ENCODE measurements around the gene ANKFN1.

The ANKFN1 gene

DNA sequence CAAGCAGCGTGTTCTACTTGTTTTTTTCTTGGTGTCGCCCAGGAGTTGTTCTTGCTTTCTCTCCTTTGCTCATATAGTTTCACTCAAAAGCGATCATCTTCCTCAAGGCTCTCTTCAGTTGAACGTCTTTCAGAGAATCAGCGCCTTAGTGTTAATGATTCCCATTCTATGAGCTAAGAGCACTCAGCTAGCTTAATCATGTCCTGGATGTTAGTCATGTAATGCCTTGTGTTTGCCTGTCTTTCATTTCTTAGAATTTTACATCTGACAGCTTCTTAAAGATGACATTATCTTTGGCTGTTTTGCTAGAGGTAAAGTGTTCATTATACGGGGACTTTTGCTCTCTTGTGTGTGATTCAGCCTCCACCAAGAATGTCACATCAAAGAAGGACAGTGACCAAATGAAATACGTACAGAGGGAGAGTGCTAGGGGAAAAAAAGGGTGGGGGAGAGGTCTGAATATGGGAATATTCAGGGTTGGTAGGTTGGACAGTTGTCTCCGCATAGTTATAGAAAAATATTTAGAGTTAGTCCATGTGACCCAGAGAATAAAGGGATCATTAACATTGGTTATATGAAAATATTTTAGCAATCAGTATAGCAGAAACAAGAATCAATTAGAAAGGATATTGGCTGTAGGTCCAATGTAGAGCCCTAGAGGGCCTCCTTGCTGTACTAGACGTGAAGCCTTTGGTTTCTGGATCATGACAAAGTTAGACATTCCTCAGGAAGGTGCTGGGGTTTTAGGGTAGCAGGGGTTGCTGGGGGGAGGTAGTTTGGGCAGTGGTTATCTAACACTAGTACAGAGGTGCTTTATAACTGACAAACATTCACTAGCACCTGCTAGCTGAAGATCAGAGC, 31.9 kb upstream of the ANKFN1 start:
- H3K36me3 ChIP-seq (ENCODE audit: control insufficient read depth, insufficient read depth, low read length): no peaks in the 10 kb centered on the region
- no peak overlapping the region for H3K27ac ChIP-seq (ENCODE audit: insufficient read depth, low read depth, low read length, poor library complexity, severe bottlenecking)
- no peak overlapping the region for H3K4me3 ChIP-seq (ENCODE audit: insufficient read depth, low read depth, low read length)
- H3K4me1 ChIP-seq (ENCODE audit: control insufficient read depth, insufficient read depth, low read length): no peaks in the 10 kb centered on the region
- H3K9me3 ChIP-seq (ENCODE audit: control insufficient read depth, low read length): no peaks in the 10 kb centered on the region
- WGBS, 2 experiments: 92% methylated on average over 9 of the region's 9 CpGs
- no peaks in the 10 kb centered on the region for H3K27me3 ChIP-seq (ENCODE audit: control insufficient read depth, insufficient read depth, low read length, poor library complexity, severe bottlenecking)

- Histone ChIP-seq H3K27me3 (ENCODE audit: control insufficient read depth, insufficient read depth, low read length, poor library complexity, severe bottlenecking) (no peaks in the 10 kb centered on the region), H3K4me3 (ENCODE audit: insufficient read depth, low read depth, low read length) (no peak overlapping the region), H3K9me3 (ENCODE audit: control insufficient read depth, low read length) (no peaks in the 10 kb centered on the region), H3K27ac (ENCODE audit: insufficient read depth, low read depth, low read length, poor library complexity, severe bottlenecking) (no peak overlapping the region), H3K4me1 (ENCODE audit: control insufficient read depth, insufficient read depth, low read length) (peaks cover 9% of the 10 kb centered on the region), H3K36me3 (ENCODE audit: control insufficient read depth, insufficient read depth, low read length) (no peaks in the 10 kb centered on the region)
- WGBS, 2 experiments: 70 to 73% methylated on average over 13 to 14 of the region's 14 CpGs
Observed at GRCh38 chr17:56125830-56126819, 27.1 kb upstream of the ANKFN1 start.

DNA sequence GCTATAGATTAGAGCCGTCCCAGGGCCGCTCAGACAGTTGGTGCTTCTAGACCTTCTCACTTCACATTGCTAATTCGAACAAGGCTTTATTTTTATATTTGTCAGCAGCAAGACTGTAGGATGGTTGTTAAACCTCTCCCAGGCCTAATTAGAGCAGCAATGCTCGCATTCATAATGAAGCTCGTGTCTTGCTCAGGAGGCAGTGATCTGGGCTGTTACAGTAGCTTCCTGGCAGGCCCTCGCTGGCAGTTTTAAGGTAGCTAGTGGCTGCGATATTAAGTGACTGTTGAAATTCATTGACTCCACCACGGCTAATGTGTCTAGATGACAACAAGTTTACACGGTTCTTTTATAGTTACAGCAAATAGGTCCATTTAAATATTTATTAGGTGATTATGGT, 23.2 kb upstream of the ANKFN1 start:
- H3K4me1 ChIP-seq (ENCODE audit: control insufficient read depth, insufficient read depth, low read length): peaks cover 9% of the 10 kb centered on the region
- no peaks in the 10 kb centered on the region for H3K27me3 ChIP-seq (ENCODE audit: control insufficient read depth, insufficient read depth, low read length, poor library complexity, severe bottlenecking)
- H3K9me3 ChIP-seq (ENCODE audit: control insufficient read depth, low read length): no peaks in the 10 kb centered on the region
- H3K36me3 ChIP-seq (ENCODE audit: control insufficient read depth, insufficient read depth, low read length): no peaks in the 10 kb centered on the region
- WGBS, 2 experiments: 79 to 80% methylated on average over 9 of the region's 9 CpGs
- no peak overlapping the region for H3K4me3 ChIP-seq (ENCODE audit: insufficient read depth, low read depth, low read length)
- no peak overlapping the region for H3K27ac ChIP-seq (ENCODE audit: insufficient read depth, low read depth, low read length, poor library complexity, severe bottlenecking)

- Histone ChIP-seq H3K4me1 (ENCODE audit: control insufficient read depth, insufficient read depth, low read length) (peaks cover 9% of the 10 kb centered on the region), H3K4me3 (ENCODE audit: insufficient read depth, low read depth, low read length) (no peak overlapping the region), H3K9me3 (ENCODE audit: control insufficient read depth, low read length) (no peaks in the 10 kb centered on the region), H3K27me3 (ENCODE audit: control insufficient read depth, insufficient read depth, low read length, poor library complexity, severe bottlenecking) (no peaks in the 10 kb centered on the region), H3K27ac (ENCODE audit: insufficient read depth, low read depth, low read length, poor library complexity, severe bottlenecking) (no peak overlapping the region), H3K36me3 (ENCODE audit: control insufficient read depth, insufficient read depth, low read length) (no peaks in the 10 kb centered on the region)
- WGBS, 2 experiments: 80 to 91% methylated on average over 1 of the region's 1 CpG
Observed at GRCh38 chr17:56130631-56131030, 22.6 kb upstream of the ANKFN1 start.

GRCh38 chr17:56131431-56131830, 21.8 kb upstream of the ANKFN1 start:
- peaks cover 9% of the 10 kb centered on the region for H3K4me1 ChIP-seq (ENCODE audit: control insufficient read depth, insufficient read depth, low read length)
- no peak overlapping the region for H3K4me3 ChIP-seq (ENCODE audit: insufficient read depth, low read depth, low read length)
- no peaks in the 10 kb centered on the region for H3K9me3 ChIP-seq (ENCODE audit: control insufficient read depth, low read length)
- no peaks in the 10 kb centered on the region for H3K36me3 ChIP-seq (ENCODE audit: control insufficient read depth, insufficient read depth, low read length)
- H3K27ac ChIP-seq (ENCODE audit: insufficient read depth, low read depth, low read length, poor library complexity, severe bottlenecking): no peak overlapping the region
- no peaks in the 10 kb centered on the region for H3K27me3 ChIP-seq (ENCODE audit: control insufficient read depth, insufficient read depth, low read length, poor library complexity, severe bottlenecking)
- WGBS, 2 experiments: 96 to 98% methylated on average over 3 of the region's 3 CpGs

DNA sequence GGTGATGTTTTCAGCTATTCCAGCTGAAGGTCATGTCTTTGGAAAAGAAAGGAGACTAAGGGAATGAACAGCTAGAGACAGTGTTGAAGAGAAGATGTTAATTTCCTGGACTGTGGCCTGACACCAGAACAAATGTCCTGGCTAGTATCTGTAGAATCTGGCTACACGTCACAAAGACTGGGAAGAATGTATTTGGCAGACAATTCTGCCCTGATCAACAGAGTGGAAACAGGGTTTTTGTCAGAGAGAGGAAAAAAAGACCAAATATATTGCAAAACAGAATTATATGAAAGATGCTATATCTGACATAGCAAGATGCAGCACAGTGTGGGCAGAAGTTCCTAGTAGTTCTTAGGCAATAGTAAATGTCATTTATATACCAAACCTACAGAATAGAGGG, 17.0 kb upstream of the ANKFN1 start:
- 93 to 96% methylated on average over 1 of the region's 1 CpG for WGBS, 2 experiments
- no peaks in the 10 kb centered on the region for H3K9me3 ChIP-seq (ENCODE audit: control insufficient read depth, low read length)
- H3K27me3 ChIP-seq (ENCODE audit: control insufficient read depth, insufficient read depth, low read length, poor library complexity, severe bottlenecking): no peaks in the 10 kb centered on the region

GRCh38 chr17:56141046-56141839, 12.0 kb upstream of the ANKFN1 start:
- WGBS, 2 experiments: 93 to 95% methylated on average over 7 of the region's 7 CpGs

More for the DNA sequence above, 17.0 kb upstream of the ANKFN1 start:
- Histone ChIP-seq H3K4me3 (ENCODE audit: insufficient read depth, low read depth, low read length) (no peak overlapping the region), H3K27ac (ENCODE audit: insufficient read depth, low read depth, low read length, poor library complexity, severe bottlenecking) (no peak overlapping the region), H3K36me3 (ENCODE audit: control insufficient read depth, insufficient read depth, low read length) (no peaks in the 10 kb centered on the region), H3K4me1 (ENCODE audit: control insufficient read depth, insufficient read depth, low read length) (no peaks in the 10 kb centered on the region)

GRCh38 chr17:56142325-56142724, 10.9 kb upstream of the ANKFN1 start:
- no peaks in the 10 kb centered on the region for H3K27me3 ChIP-seq (ENCODE audit: control insufficient read depth, insufficient read depth, low read length, poor library complexity, severe bottlenecking)
- no peak overlapping the region for H3K4me3 ChIP-seq (ENCODE audit: insufficient read depth, low read depth, low read length)
- H3K4me1 ChIP-seq (ENCODE audit: control insufficient read depth, insufficient read depth, low read length): no peaks in the 10 kb centered on the region
- no peaks in the 10 kb centered on the region for H3K36me3 ChIP-seq (ENCODE audit: control insufficient read depth, insufficient read depth, low read length)
- no peaks in the 10 kb centered on the region for H3K9me3 ChIP-seq (ENCODE audit: control insufficient read depth, low read length)
- no peak overlapping the region for H3K27ac ChIP-seq (ENCODE audit: insufficient read depth, low read depth, low read length, poor library complexity, severe bottlenecking)
- whole genome bisulfite sequencing, 2 experiments: 94 to 96% methylated on average over 1 of the region's 1 CpG

More at GRCh38 chr17:56141046-56141839, 12.0 kb upstream of the ANKFN1 start:
- Histone ChIP-seq H3K27me3 (ENCODE audit: control insufficient read depth, insufficient read depth, low read length, poor library complexity, severe bottlenecking) (no peaks in the 10 kb centered on the region), H3K36me3 (ENCODE audit: control insufficient read depth, insufficient read depth, low read length) (no peaks in the 10 kb centered on the region), H3K9me3 (ENCODE audit: control insufficient read depth, low read length) (no peaks in the 10 kb centered on the region), H3K4me3 (ENCODE audit: insufficient read depth, low read depth, low read length) (no peak overlapping the region), H3K27ac (ENCODE audit: insufficient read depth, low read depth, low read length, poor library complexity, severe bottlenecking) (no peak overlapping the region), H3K4me1 (ENCODE audit: control insufficient read depth, insufficient read depth, low read length) (no peaks in the 10 kb centered on the region)

GRCh38 chr17:56142781-56143180, 10.5 kb upstream of the ANKFN1 start:
- H3K27me3 ChIP-seq (ENCODE audit: control insufficient read depth, insufficient read depth, low read length, poor library complexity, severe bottlenecking): no peaks in the 10 kb centered on the region
- no peaks in the 10 kb centered on the region for H3K4me1 ChIP-seq (ENCODE audit: control insufficient read depth, insufficient read depth, low read length)
- no peak overlapping the region for H3K27ac ChIP-seq (ENCODE audit: insufficient read depth, low read depth, low read length, poor library complexity, severe bottlenecking)
- no peaks in the 10 kb centered on the region for H3K9me3 ChIP-seq (ENCODE audit: control insufficient read depth, low read length)
- WGBS, 2 experiments: 87 to 94% methylated on average over 4 of the region's 4 CpGs
- no peak overlapping the region for H3K4me3 ChIP-seq (ENCODE audit: insufficient read depth, low read depth, low read length)
- H3K36me3 ChIP-seq (ENCODE audit: control insufficient read depth, insufficient read depth, low read length): no peaks in the 10 kb centered on the region

Data from ectodermal cell (in vitro differentiated cells).